CD4-positive, alpha-beta memory T cell (primary cell): ENCODE results near the gene MRPL17. TPM values are rescaled to one million over a fixed set of nuclear protein-coding genes. Genes with fewer than 3 reads are reported as not detected.

Experiments
- CTCF ChIA-PET: fragments of 350-600 bp; sonication (Branson Sonifier 250); formaldehyde crosslinking; loops from one replicate; lab custom pipeline; 2021; ENCODE audit warnings: inconsistent platforms; ENCODE audit not compliant: partially characterized antibody; lab: Charles Lee
- POLR2A ChIA-PET: fragments of 350-600 bp; sonication (Branson Sonifier 250); formaldehyde crosslinking; loops from one replicate; lab custom pipeline; 2021; ENCODE audit not compliant: partially characterized antibody; lab: Charles Lee
- DNase-seq, 5 donors: peaks; one replicate each; pipeline versions ENCODE4 v3.0.0 to v3.0.0-alpha.2; 2020 to 2022; ENCODE audit warnings: mixed read lengths in 1 of 5
- H3K27ac ChIP-seq: one replicate; pipeline ENCODE4 v1.7.0; 2013; ENCODE audit warnings: low read depth, low read length
- H3K27me3 ChIP-seq: 2 replicates; pipeline ENCODE4 v1.7.0; 2013; ENCODE audit warnings: mild to moderate bottlenecking, low read length, moderate library complexity; ENCODE audit not compliant: insufficient read depth
- H3K36me3 ChIP-seq: 2 replicates; pipeline ENCODE4 v1.7.0; 2013; ENCODE audit warnings: mild to moderate bottlenecking, low read length, moderate library complexity; ENCODE audit not compliant: insufficient read depth
- H3K4me1 ChIP-seq: 2 replicates; pipeline ENCODE4 v1.7.0; 2013; ENCODE audit warnings: mild to moderate bottlenecking, low read length, moderate library complexity; ENCODE audit not compliant: insufficient read depth
- H3K4me3 ChIP-seq, 2 donors: one replicate each; pipeline ENCODE4 v1.7.0; 2013; ENCODE audit warnings: low read length in 2 of 2, mild to moderate bottlenecking in 1 of 2
- H3K9me3 ChIP-seq, 2 donors: one replicate each; pipeline ENCODE4 v1.7.0; 2013; ENCODE audit warnings: low read length in 2 of 2, control low read depth in 1 of 2; ENCODE audit not compliant: control insufficient read depth in 1 of 2
- H3K27ac Mint-ChIP-seq, 7 donors: one replicate each; pipeline ENCODE4 v1.8.0; 2020 to 2021; ENCODE audit warnings: mixed read lengths in 7 of 7, mild to moderate bottlenecking in 6 of 7, inconsistent platforms in 3 of 7, moderate library complexity in 3 of 7
- H3K27me3 Mint-ChIP-seq, 2 donors: one replicate each; pipeline ENCODE4 v1.8.0; 2020 to 2021; ENCODE audit warnings: mixed read lengths in 2 of 2
- H3K36me3 Mint-ChIP-seq, 2 donors: one replicate each; pipeline ENCODE4 v1.8.0; 2020 to 2021; ENCODE audit warnings: mixed read lengths in 2 of 2, inconsistent platforms in 1 of 2, mild to moderate bottlenecking in 1 of 2
- H3K4me1 Mint-ChIP-seq, 4 donors: one replicate each; pipeline ENCODE4 v1.8.0; 2020 to 2021; ENCODE audit warnings: mixed read lengths in 4 of 4, mild to moderate bottlenecking in 1 of 4
- H3K4me3 Mint-ChIP-seq, 8 donors: one replicate each; pipeline ENCODE4 v1.8.0; 2020 to 2021; ENCODE audit warnings: mixed read lengths in 8 of 8, mild to moderate bottlenecking in 7 of 8, moderate library complexity in 6 of 8, inconsistent platforms in 3 of 8
- H3K9me3 Mint-ChIP-seq, 8 donors: one replicate each; pipeline ENCODE4 v1.8.0; 2020 to 2021; ENCODE audit warnings: mixed read lengths in 8 of 8, mild to moderate bottlenecking in 5 of 8, inconsistent platforms in 3 of 8, moderate library complexity in 1 of 8
- intact Hi-C: fragments of 100-400 bp; cut with micrococcal nuclease; formaldehyde crosslinking; loops from one replicate; pipeline ENCODE4 v1.15.1; 2023
- polyA plus RNA-seq, 2 donors: library from polyadenylated mRNA; unstranded; fragments of 300-500 nt; fragmentation: Illumina TruSeq; gene quantifications; one replicate each; pipeline ENCODE4 v1.2.3, GENCODE V29; 2021
- total RNA-seq, 2 experiments: library from RNA; stranded (reverse); gene quantifications; one replicate each; pipeline ENCODE4 v1.2.3, GENCODE V29; 2021

MRPL17 gene
- total and polyA plus RNA-seq, 4 experiments from 2014 or later = 12.7 to 42.6 (median 35.1) TPM

DNA sequence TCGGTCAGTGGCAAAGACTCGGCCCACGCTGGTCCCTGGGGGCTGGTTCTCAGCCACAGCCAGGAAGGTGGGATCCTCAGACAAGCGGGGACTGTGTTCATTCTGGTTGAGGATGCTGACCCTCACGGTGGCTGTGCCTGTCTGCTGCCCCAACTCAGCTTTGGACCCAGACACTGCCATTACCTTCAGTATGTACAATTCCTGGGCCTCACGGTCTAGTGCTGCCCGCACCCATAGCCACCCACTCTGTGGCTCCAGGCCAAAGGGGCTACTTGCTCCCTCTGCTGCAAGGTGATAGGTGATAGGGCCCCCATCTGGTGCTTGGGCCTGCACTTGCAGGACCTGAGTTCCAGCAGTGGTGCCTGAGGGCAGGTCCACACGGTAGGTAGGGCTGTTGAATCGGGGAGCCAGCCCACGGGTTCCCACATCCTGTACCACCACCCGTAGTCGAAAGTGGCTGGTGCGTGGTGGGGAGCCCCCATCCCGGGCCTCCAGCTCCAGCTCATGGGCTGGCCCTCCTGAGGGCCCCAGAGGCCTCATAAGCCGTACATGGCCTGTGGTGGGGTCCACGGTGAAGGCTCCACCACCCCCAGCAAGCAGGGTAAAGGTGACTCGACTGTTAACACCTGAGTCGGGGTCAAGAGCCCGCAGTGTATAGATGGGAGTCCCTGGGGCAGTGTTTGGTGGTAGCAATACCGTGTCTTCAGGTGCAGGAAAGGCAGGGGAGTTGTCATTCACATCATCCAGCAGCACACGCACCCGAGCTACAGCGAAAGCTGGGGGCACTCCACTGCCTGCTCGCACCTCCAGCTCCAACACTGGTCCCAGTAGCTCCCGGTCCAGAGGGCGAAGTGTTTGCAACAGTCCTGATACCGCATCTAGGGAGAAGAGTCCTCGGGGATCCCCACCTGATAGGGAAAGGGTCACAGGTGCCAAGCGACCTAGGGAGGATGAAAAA is 50.7 kb downstream of the MRPL17 start:
- DNase-seq = no peak
- Mint-ChIP-seq H3K4me1 (peaks cover 7 to 12% (median 11%) of the 10 kb centered on the region in 4 donors), H3K36me3 (peaks cover 0 to 5% of the 10 kb centered on the region in 2 donors), H3K27ac (no peak overlapping the region), H3K9me3 (no peaks in the 10 kb centered on the region), H3K27me3 (no peaks in the 10 kb centered on the region), H3K4me3 (no peak overlapping the region)
- Histone ChIP-seq H3K27ac (no peak overlapping the region), H3K4me1 (peaks cover 9% of the 10 kb centered on the region), H3K9me3 (no peaks in the 10 kb centered on the region), H3K4me3 (no peak overlapping the region), H3K36me3 (no peaks in the 10 kb centered on the region), H3K27me3 (no peaks in the 10 kb centered on the region)
- ChIA-PET POLR2A (interaction anchor here (1.4 to 2.3 kb wide), 4 partner anchors 14 to 28 kb away, joined by 3 to 13 read pairs (median 6); partner anchors contain the start of gene TPP1), CTCF (no interaction called here)
- intact Hi-C loops = no loop called here

DNA sequence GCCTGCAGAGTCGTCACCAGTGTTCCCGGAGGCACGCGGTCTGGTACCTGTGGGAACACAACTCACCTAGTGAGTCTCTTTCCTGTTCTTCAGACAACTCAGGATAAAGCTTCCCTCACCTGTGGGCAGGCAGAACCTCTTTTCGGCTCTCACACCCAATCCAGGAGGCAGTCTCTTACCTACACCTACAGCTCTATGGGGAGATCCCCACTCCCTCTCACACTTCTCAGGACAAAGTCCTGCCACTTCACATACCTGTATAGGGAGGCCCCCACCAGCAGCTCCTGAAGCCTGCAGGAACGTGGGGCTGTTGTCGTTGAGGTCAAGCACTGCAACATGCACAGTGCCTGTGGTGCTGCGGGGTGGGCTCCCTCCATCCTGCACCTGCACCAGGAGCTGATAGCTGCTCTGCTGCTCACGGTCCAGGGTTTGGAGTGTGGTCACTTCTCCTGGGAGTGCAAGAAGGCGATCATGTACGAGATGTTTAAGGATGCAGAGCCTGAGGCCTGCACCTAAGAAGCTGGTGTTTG is 51.7 kb downstream of the MRPL17 start:
- no peaks in the 10 kb centered on the region for H3K27me3 Mint-ChIP-seq
- Histone ChIP-seq H3K9me3 (no peaks in the 10 kb centered on the region), H3K27ac (no peak overlapping the region), H3K36me3 (no peaks in the 10 kb centered on the region), H3K4me3 (no peak overlapping the region), H3K27me3 (no peaks in the 10 kb centered on the region), H3K4me1 (peaks cover 15% of the 10 kb centered on the region)
- peaks cover 8 to 19% (median 12%) of the 10 kb centered on the region in 4 donors for H3K4me1 Mint-ChIP-seq
- ChIA-PET CTCF (interaction anchor here (1.1 to 1.2 kb wide), 2 partner anchors 10 to 52 kb away, joined by 4 read pairs; partner anchors contain the start of gene MRPL17), POLR2A (interaction anchor here (0.9 to 2.3 kb wide), 3 partner anchors 13 to 35 kb away, joined by 5 to 13 read pairs (median 9); partner anchors contain the start of gene TPP1)
- intact Hi-C loops = no loop called here
- DNase-seq = no peak
- H3K4me3 Mint-ChIP-seq = no peak overlapping the region
- peak overlapping the region in 2 of 7 donors; percentile 7 to 66 for H3K27ac Mint-ChIP-seq
- H3K9me3 Mint-ChIP-seq = no peaks in the 10 kb centered on the region
- peaks cover 0 to 5% of the 10 kb centered on the region in 2 donors for H3K36me3 Mint-ChIP-seq

DNA sequence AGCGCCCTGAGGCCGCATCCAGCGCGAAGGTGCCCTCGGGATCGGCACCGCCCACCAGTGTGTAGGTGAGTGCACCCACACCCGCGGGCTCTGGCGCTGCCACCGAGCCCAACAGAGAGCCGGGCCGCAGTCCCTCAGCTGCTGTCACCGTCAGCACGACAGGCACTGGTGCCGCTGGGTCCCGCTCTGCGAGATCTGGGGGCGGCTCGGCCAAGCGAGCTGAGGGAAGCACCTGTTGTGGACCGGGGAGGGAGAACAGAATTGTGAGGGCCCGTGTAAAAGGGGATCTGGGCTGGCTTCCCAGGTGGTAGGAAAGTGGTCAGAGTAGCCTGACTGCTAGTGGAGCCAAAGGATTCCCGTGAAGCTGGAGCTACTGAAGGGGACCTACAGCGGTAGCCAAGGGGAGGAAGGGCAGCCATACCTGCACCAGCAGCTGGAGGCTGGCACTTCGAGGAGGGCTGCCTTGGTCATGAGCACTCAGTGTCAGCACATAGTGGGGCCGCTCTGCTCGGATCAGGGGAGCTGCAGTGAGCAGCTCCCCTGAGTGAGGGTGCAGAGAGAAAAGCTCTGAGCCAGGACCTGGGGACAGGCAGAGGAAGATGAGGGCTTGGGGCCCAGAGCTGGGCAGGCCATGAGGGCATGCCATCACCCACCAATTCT is 52.4 kb downstream of the MRPL17 start:
- ChIA-PET CTCF (interaction anchor here (1.1 to 1.2 kb wide), 2 partner anchors 10 to 52 kb away, joined by 4 read pairs; partner anchors contain the start of gene MRPL17), POLR2A (interaction anchor here (0.8 to 2.3 kb wide), 4 partner anchors 12 to 36 kb away, joined by 4 to 13 read pairs (median 7); partner anchors contain the start of genes TAF10 and TPP1)
- Histone ChIP-seq H3K27ac (no peak overlapping the region), H3K36me3 (no peaks in the 10 kb centered on the region), H3K4me3 (no peak overlapping the region), H3K4me1 (peaks cover 15% of the 10 kb centered on the region), H3K9me3 (no peaks in the 10 kb centered on the region), H3K27me3 (no peaks in the 10 kb centered on the region)
- no peaks in the 10 kb centered on the region for H3K9me3 Mint-ChIP-seq
- H3K27ac Mint-ChIP-seq = no peak overlapping the region
- H3K27me3 Mint-ChIP-seq = no peaks in the 10 kb centered on the region
- H3K4me3 Mint-ChIP-seq = no peak overlapping the region
- peaks cover 0 to 8% of the 10 kb centered on the region in 2 donors for H3K36me3 Mint-ChIP-seq
- DNase-seq = no peak
- H3K4me1 Mint-ChIP-seq = peaks cover 8 to 19% (median 13%) of the 10 kb centered on the region in 4 donors
- intact Hi-C loops = no loop called here

Other genes starting within 250 kb of the MRPL17 start
- gene HPX, start 242.4 kb downstream of the MRPL17 start, total RNA-seq = 1 to 10 TPM in 1 of 2 experiments, under 1 TPM in 1; 0.83 to 1.3 TPM
- not detected for gene HPX, start 242.4 kb downstream of the MRPL17 start, polyA plus RNA-seq
- 10 to 100 TPM; 22.9 to 23.1 TPM for gene TRIM3, start 209.4 kb downstream of the MRPL17 start, total RNA-seq
- 1 to 10 TPM; 1.2 to 3.5 TPM for gene TRIM3, start 209.4 kb downstream of the MRPL17 start, polyA plus RNA-seq
- 10 to 100 TPM; 53.9 to 56.9 TPM for gene ARFIP2, start 202.0 kb downstream of the MRPL17 start, total RNA-seq
- 10 to 100 TPM; 34.1 to 35.8 TPM for gene ARFIP2, start 202.0 kb downstream of the MRPL17 start, polyA plus RNA-seq
- 10 to 100 TPM; 54.7 to 60.3 TPM for gene TIMM10B, start 201.8 kb downstream of the MRPL17 start, total RNA-seq
- gene TIMM10B, start 201.8 kb downstream of the MRPL17 start, polyA plus RNA-seq = 10 to 100 TPM; 29.9 to 32.4 TPM
- gene DNHD1, start 186.1 kb downstream of the MRPL17 start, total RNA-seq = 10 to 100 TPM; 45.9 to 54.0 TPM
- 1 to 10 TPM; 1.2 to 1.4 TPM for gene DNHD1, start 186.1 kb downstream of the MRPL17 start, polyA plus RNA-seq
- 10 to 100 TPM; 29.9 to 36.0 TPM for gene RRP8, start 79.7 kb downstream of the MRPL17 start, total RNA-seq
- 10 to 100 TPM; 19.5 to 28.4 TPM for gene RRP8, start 79.7 kb downstream of the MRPL17 start, polyA plus RNA-seq
- gene ILK, start 79.6 kb downstream of the MRPL17 start, total RNA-seq = 100 to 1,000 TPM; 131 to 132 TPM
- gene ILK, start 79.6 kb downstream of the MRPL17 start, polyA plus RNA-seq = 100 to 1,000 TPM; 121 to 129 TPM
- gene TAF10, start 71.1 kb downstream of the MRPL17 start, total RNA-seq = 100 to 1,000 TPM; 116 to 120 TPM
- 100 to 1,000 TPM; 171 to 367 TPM for gene TAF10, start 71.1 kb downstream of the MRPL17 start, polyA plus RNA-seq
- 100 to 1,000 TPM; 194 to 198 TPM for gene TPP1, start 63.9 kb downstream of the MRPL17 start, total RNA-seq
- gene TPP1, start 63.9 kb downstream of the MRPL17 start, polyA plus RNA-seq = 100 to 1,000 TPM; 103 to 144 TPM
- 1 to 10 TPM; 6.4 to 6.7 TPM for gene DCHS1, start 27.5 kb downstream of the MRPL17 start, total RNA-seq
- 1 to 10 TPM in 1 of 2 donors, under 1 TPM in 1; 0.47 to 2.5 TPM for gene DCHS1, start 27.5 kb downstream of the MRPL17 start, polyA plus RNA-seq
- not detected for gene OR2AG2, start 88.6 kb upstream of the MRPL17 start, total RNA-seq
- not detected for gene OR2AG2, start 88.6 kb upstream of the MRPL17 start, polyA plus RNA-seq
- gene OR2AG1, start 99.7 kb upstream of the MRPL17 start, total RNA-seq = not detected
- not detected for gene OR2AG1, start 99.7 kb upstream of the MRPL17 start, polyA plus RNA-seq
- not detected for gene OR6A2, start 116.3 kb upstream of the MRPL17 start, total RNA-seq
- gene OR6A2, start 116.3 kb upstream of the MRPL17 start, polyA plus RNA-seq = not detected
- not detected for gene OR10A5, start 162.3 kb upstream of the MRPL17 start, total RNA-seq
- gene OR10A5, start 162.3 kb upstream of the MRPL17 start, polyA plus RNA-seq = not detected
- not detected for gene OR10A2, start 179.7 kb upstream of the MRPL17 start, total RNA-seq
- gene OR10A2, start 179.7 kb upstream of the MRPL17 start, polyA plus RNA-seq = not detected
- gene OR10A4, start 193.3 kb upstream of the MRPL17 start, total RNA-seq = not detected
- gene OR10A4, start 193.3 kb upstream of the MRPL17 start, polyA plus RNA-seq = not detected
- gene OR2D2, start 209.2 kb upstream of the MRPL17 start, total RNA-seq = not detected
- not detected for gene OR2D2, start 209.2 kb upstream of the MRPL17 start, polyA plus RNA-seq
- not detected for gene OR2D3, start 237.7 kb upstream of the MRPL17 start, total RNA-seq
- gene OR2D3, start 237.7 kb upstream of the MRPL17 start, polyA plus RNA-seq = not detected
- not detected for gene ZNF215, start 243.1 kb upstream of the MRPL17 start, total RNA-seq
- gene ZNF215, start 243.1 kb upstream of the MRPL17 start, polyA plus RNA-seq = not detected